ENCODE results near the gene MSL1.

Gene MSL1

DNA sequence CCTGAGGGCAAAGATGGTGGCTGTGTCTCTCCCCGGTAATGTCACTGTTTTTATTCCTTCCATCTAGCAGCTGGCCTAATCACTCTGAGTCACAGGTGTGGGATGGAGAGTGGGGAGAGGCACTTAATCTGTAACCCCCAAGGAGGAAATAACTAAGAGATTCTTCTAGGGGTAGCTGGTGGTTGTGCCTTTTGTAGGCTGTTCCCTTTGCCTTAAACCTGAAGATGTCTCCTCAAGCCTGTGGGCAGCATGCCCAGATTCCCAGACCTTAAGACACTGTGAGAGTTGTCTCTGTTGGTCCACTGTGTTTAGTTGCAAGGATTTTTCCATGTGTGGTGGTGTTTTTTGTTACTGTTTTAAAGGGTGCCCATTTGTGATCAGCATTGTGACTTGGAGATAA, 50.0 kb downstream of the MSL1 start:
- TF ChIP-seq, protein P1, sequence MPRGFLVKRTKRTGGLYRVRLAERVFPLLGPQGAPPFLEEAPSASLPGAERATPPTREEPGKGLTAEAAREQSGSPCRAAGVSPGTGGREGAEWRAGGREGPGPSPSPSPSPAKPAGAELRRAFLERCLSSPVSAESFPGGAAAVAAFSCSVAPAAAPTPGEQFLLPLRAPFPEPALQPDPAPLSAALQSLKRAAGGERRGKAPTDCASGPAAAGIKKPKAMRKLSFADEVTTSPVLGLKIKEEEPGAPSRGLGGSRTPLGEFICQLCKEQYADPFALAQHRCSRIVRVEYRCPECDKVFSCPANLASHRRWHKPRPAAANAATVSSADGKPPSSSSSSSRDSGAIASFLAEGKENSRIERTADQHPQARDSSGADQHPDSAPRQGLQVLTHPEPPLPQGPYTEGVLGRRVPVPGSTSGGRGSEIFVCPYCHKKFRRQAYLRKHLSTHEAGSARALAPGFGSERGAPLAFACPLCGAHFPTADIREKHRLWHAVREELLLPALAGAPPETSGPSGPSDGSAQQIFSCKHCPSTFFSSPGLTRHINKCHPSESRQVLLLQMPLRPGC (tag by site-specific recombination; IDR thresholded peaks at IDR 0.05): no peak
- TF ChIP-seq EGR2 (tag by site-specific recombination; IDR thresholded peaks at IDR 0.05; ENCODE audit: low read depth): 0 out of 2 replicates have a peak, but pooled peaks have one; percentile 11
- no peak for TF ChIP-seq ZNF629 (tag by site-specific recombination; IDR thresholded peaks at IDR 0.05)
- TF ChIP-seq, protein P2, sequence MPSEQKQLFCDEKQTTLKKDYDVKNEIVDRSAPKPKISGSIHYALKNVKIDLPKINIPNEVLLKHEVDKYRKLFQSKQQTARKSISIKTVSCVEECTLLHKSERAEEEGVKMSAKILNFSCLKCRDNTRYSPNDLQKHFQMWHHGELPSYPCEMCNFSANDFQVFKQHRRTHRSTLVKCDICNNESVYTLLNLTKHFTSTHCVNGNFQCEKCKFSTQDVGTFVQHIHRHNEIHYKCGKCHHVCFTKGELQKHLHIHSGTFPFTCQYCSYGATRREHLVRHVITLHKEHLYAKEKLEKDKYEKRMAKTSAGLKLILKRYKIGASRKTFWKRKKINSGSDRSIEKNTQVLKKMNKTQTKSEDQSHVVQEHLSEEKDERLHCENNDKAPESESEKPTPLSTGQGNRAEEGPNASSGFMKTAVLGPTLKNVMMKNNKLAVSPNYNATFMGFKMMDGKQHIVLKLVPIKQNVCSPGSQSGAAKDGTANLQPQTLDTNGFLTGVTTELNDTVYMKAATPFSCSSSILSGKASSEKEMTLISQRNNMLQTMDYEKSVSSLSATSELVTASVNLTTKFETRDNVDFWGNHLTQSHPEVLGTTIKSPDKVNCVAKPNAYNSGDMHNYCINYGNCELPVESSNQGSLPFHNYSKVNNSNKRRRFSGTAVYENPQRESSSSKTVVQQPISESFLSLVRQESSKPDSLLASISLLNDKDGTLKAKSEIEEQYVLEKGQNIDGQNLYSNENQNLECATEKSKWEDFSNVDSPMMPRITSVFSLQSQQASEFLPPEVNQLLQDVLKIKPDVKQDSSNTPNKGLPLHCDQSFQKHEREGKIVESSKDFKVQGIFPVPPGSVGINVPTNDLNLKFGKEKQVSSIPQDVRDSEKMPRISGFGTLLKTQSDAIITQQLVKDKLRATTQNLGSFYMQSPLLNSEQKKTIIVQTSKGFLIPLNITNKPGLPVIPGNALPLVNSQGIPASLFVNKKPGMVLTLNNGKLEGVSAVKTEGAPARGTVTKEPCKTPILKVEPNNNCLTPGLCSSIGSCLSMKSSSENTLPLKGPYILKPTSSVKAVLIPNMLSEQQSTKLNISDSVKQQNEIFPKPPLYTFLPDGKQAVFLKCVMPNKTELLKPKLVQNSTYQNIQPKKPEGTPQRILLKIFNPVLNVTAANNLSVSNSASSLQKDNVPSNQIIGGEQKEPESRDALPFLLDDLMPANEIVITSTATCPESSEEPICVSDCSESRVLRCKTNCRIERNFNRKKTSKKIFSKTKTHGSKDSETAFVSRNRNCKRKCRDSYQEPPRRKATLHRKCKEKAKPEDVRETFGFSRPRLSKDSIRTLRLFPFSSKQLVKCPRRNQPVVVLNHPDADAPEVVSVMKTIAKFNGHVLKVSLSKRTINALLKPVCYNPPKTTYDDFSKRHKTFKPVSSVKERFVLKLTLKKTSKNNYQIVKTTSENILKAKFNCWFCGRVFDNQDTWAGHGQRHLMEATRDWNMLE (tag by site-specific recombination; conservative IDR thresholded peaks at IDR 0.05; ENCODE audit: low read depth): no peak
- POLR2A ChIA-PET: no interaction called here
- no peaks in the 10 kb centered on the region for H3K9me3 ChIP-seq (ENCODE audit: control insufficient read depth, insufficient read depth, low read depth, low read length)
- peaks cover 71 to 91% of the 10 kb centered on the region in 2 experiments for H3K36me3 ChIP-seq (ENCODE audit: control insufficient read depth in 2 of 2, insufficient read depth in 1 of 2, low read length in 2 of 2)
- H3K27ac ChIP-seq (ENCODE audit: extremely low read depth, low read depth, low read length): no peak overlapping the region
- CTCF ChIA-PET: interaction anchor here (1.4 kb wide), 1 partner anchor 19 kb away, joined by 3 read pairs; no protein-coding TSS in a partner anchor
- H3K4me1 ChIP-seq (ENCODE audit: control insufficient read depth, insufficient read depth, low read length): no peaks in the 10 kb centered on the region
- H3K4me3 ChIP-seq (ENCODE audit: low read depth, low read length): no peak overlapping the region

DNA sequence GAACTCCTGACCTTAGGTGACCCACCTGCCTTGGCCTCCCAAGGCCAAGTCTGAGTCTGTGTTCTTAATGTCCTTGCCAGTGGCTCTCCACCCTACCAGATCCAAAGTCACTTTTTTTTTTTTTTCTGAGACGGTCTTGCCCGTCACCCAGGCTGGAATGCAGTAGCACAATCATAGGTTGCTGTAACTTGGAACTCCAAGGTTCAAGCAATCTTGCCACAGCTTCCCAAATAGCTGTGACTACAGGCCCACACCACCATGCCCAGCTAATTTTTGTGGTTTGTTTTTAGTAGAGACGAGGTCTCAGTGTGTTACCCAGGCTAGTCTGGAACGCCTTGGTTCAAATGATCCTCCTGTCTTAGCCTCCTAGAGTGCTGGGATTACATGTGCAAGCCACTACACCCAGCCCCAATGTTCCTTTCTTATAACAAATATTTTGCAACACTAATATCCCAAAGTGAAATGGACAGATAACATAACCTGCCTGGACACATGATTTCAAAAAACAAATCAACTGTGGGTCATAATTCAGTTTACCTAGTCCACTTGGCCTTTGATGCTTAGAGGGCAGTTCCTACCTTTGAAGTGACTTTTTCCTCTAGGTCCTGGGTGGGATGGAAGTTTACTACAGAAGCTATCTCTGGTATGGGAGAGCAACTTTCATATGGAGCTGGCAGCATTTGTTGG, 51.5 kb downstream of the MSL1 start:
- ChIA-PET POLR2A (interaction anchor here (0.7 to 2.4 kb wide), 4 partner anchors 12 to 179 kb away, joined by 4 to 10 read pairs (median 6); partner anchors contain the start of gene CASC3), CTCF (interaction anchor here (0.5 to 4.9 kb wide), 10 partner anchors 12 to 1308 kb away, joined by 3 to 40 read pairs (median 3); no protein-coding TSS in a partner anchor)
- peaks cover 60 to 79% of the 10 kb centered on the region in 2 experiments for H3K36me3 ChIP-seq (ENCODE audit: control insufficient read depth in 2 of 2, insufficient read depth in 1 of 2, low read length in 2 of 2)
- 0 out of 2 replicates have a peak, but pooled peaks cover 2% of the 10 kb centered on the region for H3K4me1 ChIP-seq (ENCODE audit: control insufficient read depth, insufficient read depth, low read length)
- TF ChIP-seq, protein P3, sequence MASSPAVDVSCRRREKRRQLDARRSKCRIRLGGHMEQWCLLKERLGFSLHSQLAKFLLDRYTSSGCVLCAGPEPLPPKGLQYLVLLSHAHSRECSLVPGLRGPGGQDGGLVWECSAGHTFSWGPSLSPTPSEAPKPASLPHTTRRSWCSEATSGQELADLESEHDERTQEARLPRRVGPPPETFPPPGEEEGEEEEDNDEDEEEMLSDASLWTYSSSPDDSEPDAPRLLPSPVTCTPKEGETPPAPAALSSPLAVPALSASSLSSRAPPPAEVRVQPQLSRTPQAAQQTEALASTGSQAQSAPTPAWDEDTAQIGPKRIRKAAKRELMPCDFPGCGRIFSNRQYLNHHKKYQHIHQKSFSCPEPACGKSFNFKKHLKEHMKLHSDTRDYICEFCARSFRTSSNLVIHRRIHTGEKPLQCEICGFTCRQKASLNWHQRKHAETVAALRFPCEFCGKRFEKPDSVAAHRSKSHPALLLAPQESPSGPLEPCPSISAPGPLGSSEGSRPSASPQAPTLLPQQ (tag by site-specific recombination; IDR thresholded peaks at IDR 0.05): no peak
- TF ChIP-seq ZBTB7A (tag by site-specific recombination; IDR thresholded peaks at IDR 0.05; ENCODE audit: low read depth): no peak
- TF ChIP-seq, protein P4, sequence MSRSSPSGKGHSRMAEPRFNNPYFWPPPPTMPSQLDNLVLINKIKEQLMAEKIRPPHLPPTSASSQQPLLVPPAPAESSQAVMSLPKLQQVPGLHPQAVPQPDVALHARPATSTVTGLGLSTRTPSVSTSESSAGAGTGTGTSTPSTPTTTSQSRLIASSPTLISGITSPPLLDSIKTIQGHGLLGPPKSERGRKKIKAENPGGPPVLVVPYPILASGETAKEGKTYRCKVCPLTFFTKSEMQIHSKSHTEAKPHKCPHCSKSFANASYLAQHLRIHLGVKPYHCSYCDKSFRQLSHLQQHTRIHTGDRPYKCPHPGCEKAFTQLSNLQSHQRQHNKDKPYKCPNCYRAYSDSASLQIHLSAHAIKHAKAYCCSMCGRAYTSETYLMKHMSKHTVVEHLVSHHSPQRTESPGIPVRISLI (tag by site-specific recombination; IDR thresholded peaks at IDR 0.05): peak; percentile 52; the same call in 1 of the 2 replicates
- H3K4me3 ChIP-seq (ENCODE audit: low read depth, low read length): no peak overlapping the region
- no peaks in the 10 kb centered on the region for H3K9me3 ChIP-seq (ENCODE audit: control insufficient read depth, insufficient read depth, low read depth, low read length)
- no peak overlapping the region for H3K27ac ChIP-seq (ENCODE audit: extremely low read depth, low read depth, low read length)

DNA sequence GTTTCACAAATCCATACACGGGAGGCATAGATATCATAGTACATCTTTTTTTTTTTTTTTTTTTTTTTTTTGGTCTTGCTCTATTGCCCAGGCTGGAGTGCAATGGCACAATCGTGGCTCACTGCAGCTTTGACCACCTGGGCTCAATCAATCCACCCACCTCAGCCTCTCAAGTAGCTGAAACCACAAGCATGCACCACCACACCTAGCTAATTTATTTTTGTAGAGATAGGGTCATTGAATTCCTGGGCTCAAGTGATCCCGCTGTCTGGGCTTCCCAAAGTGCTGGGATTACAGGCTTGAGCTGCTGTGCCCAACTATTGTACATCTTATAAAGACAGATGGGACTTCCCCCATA, 52.0 kb downstream of the MSL1 start:
- Histone ChIP-seq H3K9me3 (ENCODE audit: control insufficient read depth, insufficient read depth, low read depth, low read length) (no peaks in the 10 kb centered on the region), H3K4me1 (ENCODE audit: control insufficient read depth, insufficient read depth, low read length) (0 out of 2 replicates have a peak, but pooled peaks cover 2% of the 10 kb centered on the region), H3K27ac (ENCODE audit: extremely low read depth, low read depth, low read length) (no peak overlapping the region), H3K36me3 (ENCODE audit: control insufficient read depth in 2 of 2, insufficient read depth in 1 of 2, low read length in 2 of 2) (peaks cover 55 to 74% of the 10 kb centered on the region in 2 experiments), H3K4me3 (ENCODE audit: low read depth, low read length) (no peak overlapping the region)
- ChIA-PET POLR2A (interaction anchor here (0.7 to 2.4 kb wide), 3 partner anchors 34 to 179 kb away, joined by 4 to 10 read pairs (median 8); partner anchors contain the start of gene CASC3), CTCF (interaction anchor here (0.5 to 4.9 kb wide), 8 partner anchors 11 to 1309 kb away, joined by 3 to 40 read pairs (median 3); no protein-coding TSS in a partner anchor)
- no peak for TF ChIP-seq ZNF549 (tag by site-specific recombination; IDR thresholded peaks at IDR 0.05)
- peak; percentile 69 for TF ChIP-seq KLF1 (tag by site-specific recombination; IDR thresholded peaks at IDR 0.05)
- TF ChIP-seq, protein P4 (tag by site-specific recombination; IDR thresholded peaks at IDR 0.05): peak; percentile 8; the same call in 1 of the 2 replicates
- TF ChIP-seq, protein P5, sequence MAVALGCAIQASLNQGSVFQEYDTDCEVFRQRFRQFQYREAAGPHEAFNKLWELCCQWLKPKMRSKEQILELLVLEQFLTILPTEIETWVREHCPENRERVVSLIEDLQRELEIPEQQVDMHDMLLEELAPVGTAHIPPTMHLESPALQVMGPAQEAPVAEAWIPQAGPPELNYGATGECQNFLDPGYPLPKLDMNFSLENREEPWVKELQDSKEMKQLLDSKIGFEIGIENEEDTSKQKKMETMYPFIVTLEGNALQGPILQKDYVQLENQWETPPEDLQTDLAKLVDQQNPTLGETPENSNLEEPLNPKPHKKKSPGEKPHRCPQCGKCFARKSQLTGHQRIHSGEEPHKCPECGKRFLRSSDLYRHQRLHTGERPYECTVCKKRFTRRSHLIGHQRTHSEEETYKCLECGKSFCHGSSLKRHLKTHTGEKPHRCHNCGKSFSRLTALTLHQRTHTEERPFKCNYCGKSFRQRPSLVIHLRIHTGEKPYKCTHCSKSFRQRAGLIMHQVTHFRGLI (tag by site-specific recombination; IDR thresholded peaks at IDR 0.05): 0 out of 2 replicates have a peak, but pooled peaks have one; percentile 39

Measured in HEK293 (cell line).